Mucosa of stomach (tissue), 1 donor: ENCODE data around the gene MUC5AC.
"Not testable (repeated sequence)": the region's sequence is repeated elsewhere in the genome, so short reads cannot be mapped to it uniquely, and the experiment has no call there.

Source experiments
- H3K27me3 ChIP-seq: one replicate; pipeline ENCODE4 v1.7.0; 2013; ENCODE audit warnings: mild to moderate bottlenecking, low read length; ENCODE audit not compliant: control insufficient read depth, insufficient read depth
- H3K36me3 ChIP-seq: one replicate; pipeline ENCODE4 v1.7.0; 2013; ENCODE audit warnings: low read length; ENCODE audit not compliant: control insufficient read depth, insufficient read depth
- H3K4me1 ChIP-seq: one replicate; pipeline ENCODE4 v1.7.0; 2013; ENCODE audit warnings: mild to moderate bottlenecking, low read length; ENCODE audit not compliant: control insufficient read depth, insufficient read depth
- H3K4me3 ChIP-seq: one replicate; pipeline ENCODE4 v1.7.0; 2013; ENCODE audit warnings: low read length
- H3K9ac ChIP-seq: one replicate; pipeline ENCODE4 v1.7.0; 2013; ENCODE audit warnings: mild to moderate bottlenecking, low read length, moderate library complexity
- H3K9me3 ChIP-seq: one replicate; pipeline ENCODE4 v1.7.0; 2013; ENCODE audit warnings: mild to moderate bottlenecking, low read length, moderate library complexity; ENCODE audit not compliant: control insufficient read depth
- donor health status: Pancreatic carcinoma.

MUC5AC gene

GRCh38 chr11:1235306-1235900 lies 77.7 kb downstream of the MUC5AC start:
- Histone ChIP-seq H3K9me3 (no peaks in the 10 kb centered on the region), H3K36me3 (no peaks in the 10 kb centered on the region), H3K4me1 (peaks cover 20% of the 10 kb centered on the region), H3K27me3 (peaks cover 6% of the 10 kb centered on the region), H3K9ac (no peak overlapping the region), H3K4me3 (no peak overlapping the region)

- Histone ChIP-seq H3K4me3 (no peak overlapping the region), H3K9ac (no peak overlapping the region), H3K36me3 (no peaks in the 10 kb centered on the region), H3K27me3 (peaks cover 6% of the 10 kb centered on the region), H3K4me1 (peaks cover 20% of the 10 kb centered on the region), H3K9me3 (no peaks in the 10 kb centered on the region)
These were observed 78.2 kb downstream of the MUC5AC start for GRCh38 chr11:1235901-1236315.

- Histone ChIP-seq H3K9me3 (no peaks in the 10 kb centered on the region), H3K9ac (no peak overlapping the region), H3K4me3 (no peak overlapping the region), H3K4me1 (peaks cover 20% of the 10 kb centered on the region), H3K27me3 (peaks cover 6% of the 10 kb centered on the region), H3K36me3 (no peaks in the 10 kb centered on the region)
These were observed 78.8 kb downstream of the MUC5AC start for GRCh38 chr11:1236316-1237127.

- H3K9me3 ChIP-seq, result no peaks in the 10 kb centered on the region
- peaks cover 20% of the 10 kb centered on the region for H3K4me1 ChIP-seq
- H3K4me3 ChIP-seq, result no peak overlapping the region
- no peak overlapping the region for H3K9ac ChIP-seq
- H3K27me3 ChIP-seq, result peaks cover 6% of the 10 kb centered on the region
- no peaks in the 10 kb centered on the region for H3K36me3 ChIP-seq
These were observed 79.4 kb downstream of the MUC5AC start for GRCh38 chr11:1237128-1237580.

GRCh38 chr11:1237851-1238250 lies 80.1 kb downstream of the MUC5AC start:
- H3K27me3 ChIP-seq, result peaks cover 6% of the 10 kb centered on the region
- no peaks in the 10 kb centered on the region for H3K9me3 ChIP-seq
- no peak overlapping the region for H3K4me3 ChIP-seq
- peaks cover 20% of the 10 kb centered on the region for H3K4me1 ChIP-seq
- no peak overlapping the region for H3K9ac ChIP-seq
- no peaks in the 10 kb centered on the region for H3K36me3 ChIP-seq

- H3K4me1 ChIP-seq, result peaks cover 14% of the 10 kb centered on the region
- H3K36me3 ChIP-seq, result no peaks in the 10 kb centered on the region
- no peaks in the 10 kb centered on the region for H3K9me3 ChIP-seq
- peaks cover 6% of the 10 kb centered on the region for H3K27me3 ChIP-seq
- no peak overlapping the region for H3K9ac ChIP-seq
- H3K4me3 ChIP-seq, result no peak overlapping the region
These were observed 81.2 kb downstream of the MUC5AC start for GRCh38 chr11:1238767-1239595.

- H3K9ac ChIP-seq, result no peak overlapping the region
- H3K36me3 ChIP-seq, result no peaks in the 10 kb centered on the region
- H3K27me3 ChIP-seq, result peaks cover 6% of the 10 kb centered on the region
These were observed 81.9 kb downstream of the MUC5AC start for GRCh38 chr11:1239596-1240205.

GRCh38 chr11:1240771-1241170 lies 83.0 kb downstream of the MUC5AC start:
- Histone ChIP-seq H3K36me3 (no peaks in the 10 kb centered on the region), H3K9ac (no peak overlapping the region), H3K27me3 (peaks cover 6% of the 10 kb centered on the region), H3K9me3 (no peaks in the 10 kb centered on the region), H3K4me3 (no peak overlapping the region), H3K4me1 (peaks cover 15% of the 10 kb centered on the region)

More at GRCh38 chr11:1239596-1240205, 81.9 kb downstream of the MUC5AC start:
- no peak overlapping the region for H3K4me3 ChIP-seq
- H3K4me1 ChIP-seq, result peaks cover 14% of the 10 kb centered on the region
- H3K9me3 ChIP-seq, result no peaks in the 10 kb centered on the region

- Histone ChIP-seq H3K4me3 (no peak overlapping the region), H3K27me3 (peaks cover 6% of the 10 kb centered on the region), H3K9ac (no peak overlapping the region), H3K4me1 (peaks cover 18% of the 10 kb centered on the region), H3K9me3 (no peaks in the 10 kb centered on the region), H3K36me3 (no peaks in the 10 kb centered on the region)
These were observed 84.0 kb downstream of the MUC5AC start for GRCh38 chr11:1241706-1242105.

- Histone ChIP-seq H3K9me3 (no peaks in the 10 kb centered on the region), H3K27me3 (peaks cover 4% of the 10 kb centered on the region), H3K9ac (no peak overlapping the region), H3K4me3 (no peak overlapping the region), H3K36me3 (no peaks in the 10 kb centered on the region), H3K4me1 (peaks cover 14% of the 10 kb centered on the region)
These were observed 84.5 kb downstream of the MUC5AC start for GRCh38 chr11:1242289-1242688.

- not testable (repeated sequence) for H3K4me3 ChIP-seq, H3K9me3 ChIP-seq, H3K36me3 ChIP-seq, H3K9ac ChIP-seq, H3K27me3 ChIP-seq
- H3K4me1 ChIP-seq, result peaks cover 10% of the 10 kb centered on the region
These were observed 85.0 kb downstream of the MUC5AC start for GRCh38 chr11:1242751-1243150.
